ENCODE measurements around the gene PLA2G4A.
A peak's percentile ranks its signal among the peaks of the same experiment; 100 is the strongest.
"Not testable (repeated sequence)": the region's sequence is repeated elsewhere in the genome, so short reads cannot be mapped to it uniquely, and the experiment has no call there.

The PLA2G4A gene

DNA sequence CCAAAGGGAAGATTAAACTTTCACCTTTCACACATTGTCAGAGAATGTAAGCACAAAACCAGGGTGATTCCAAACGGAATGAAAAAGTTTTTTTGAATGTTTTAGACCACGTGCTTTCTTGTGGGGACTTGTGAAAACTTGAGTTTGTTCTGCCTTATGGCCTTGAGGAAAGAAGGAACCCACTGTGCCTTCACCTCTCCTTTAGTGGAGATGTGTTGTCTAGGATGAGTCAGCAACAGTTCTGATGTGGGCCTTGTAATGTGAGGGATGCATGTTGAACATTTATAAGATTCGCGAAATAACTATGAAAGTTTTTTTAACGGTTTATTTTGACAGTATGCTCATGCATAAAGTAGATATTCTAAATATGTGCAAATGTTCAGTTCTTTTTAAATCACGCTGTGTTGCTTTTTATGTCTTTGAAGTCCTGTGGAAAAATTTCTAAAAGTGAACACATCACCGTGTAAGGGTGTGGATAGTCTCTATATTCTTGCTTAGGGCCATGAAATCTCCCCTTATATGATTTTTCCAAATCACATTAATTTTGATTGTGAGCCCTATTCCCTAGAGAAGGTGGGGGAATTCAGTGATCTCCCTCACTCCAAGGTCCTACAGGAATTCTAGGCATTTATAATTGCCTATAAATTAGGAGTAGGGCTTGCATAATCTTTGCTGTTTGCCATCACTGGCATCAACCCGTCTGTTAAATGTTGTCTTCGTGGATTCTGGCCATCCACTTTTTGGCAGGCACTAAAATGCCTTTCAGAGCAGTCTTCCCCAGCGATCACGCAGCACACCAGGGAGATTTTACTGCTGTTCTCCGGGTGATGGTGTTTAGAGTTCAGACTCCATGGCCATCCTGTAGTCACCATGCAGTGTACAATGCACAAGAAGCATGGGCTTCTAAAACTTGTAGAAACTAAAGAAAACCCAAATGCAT is 47.4 kb downstream of the PLA2G4A start:
- no peak for DNase-seq

DNA sequence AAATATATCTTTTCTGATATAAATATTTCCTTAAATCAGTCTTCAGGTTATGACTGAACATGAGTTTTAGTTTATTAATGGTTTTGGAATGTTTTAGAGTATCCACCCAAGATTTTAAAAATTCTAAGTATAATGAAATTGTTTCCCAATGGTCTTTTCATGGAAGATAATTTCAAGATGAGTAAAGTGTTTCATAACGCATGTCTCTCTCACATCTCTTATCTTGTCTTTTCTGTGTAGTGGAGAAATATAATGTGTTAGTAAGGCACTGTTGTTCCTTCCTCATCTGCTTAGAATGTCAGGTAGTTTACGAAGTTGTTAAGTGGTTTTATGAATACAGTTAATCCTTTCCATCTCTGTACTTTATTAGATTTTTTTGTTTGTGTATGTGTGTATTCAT is 49.6 kb downstream of the PLA2G4A start:
- no peak for DNase-seq

GRCh38 chr1:186880982-186881381 is 52.2 kb downstream of the PLA2G4A start:
- no peak for DNase-seq

GRCh38 chr1:186882372-186883134 is 53.8 kb downstream of the PLA2G4A start:
- no peak for DNase-seq

DNA sequence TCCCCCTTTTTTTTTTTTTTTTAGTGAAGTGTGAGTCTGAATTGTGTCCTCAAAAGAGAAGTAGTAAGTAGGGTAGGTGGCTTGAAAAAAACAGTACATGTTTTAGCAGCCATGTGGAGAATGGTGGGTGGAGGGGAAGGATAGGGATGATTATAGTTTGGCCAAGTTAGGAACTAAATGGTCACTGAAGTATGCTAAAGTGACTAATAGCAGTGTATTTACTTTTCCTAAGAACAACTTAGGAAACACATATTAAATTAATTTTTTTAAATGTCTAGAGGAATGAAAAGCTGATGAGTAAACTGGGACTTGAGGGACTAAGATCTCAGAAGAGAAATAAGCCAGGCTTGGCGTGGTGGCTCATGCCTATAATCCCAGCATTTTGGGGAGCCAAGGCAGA is 55.5 kb downstream of the PLA2G4A start:
- no peak for DNase-seq

- no peak for DNase-seq
These were observed 58.5 kb downstream of the PLA2G4A start for GRCh38 chr1:186887203-186887602.

- DNase-seq = no peak
These were observed 59.6 kb downstream of the PLA2G4A start for GRCh38 chr1:186888367-186888766.

DNA sequence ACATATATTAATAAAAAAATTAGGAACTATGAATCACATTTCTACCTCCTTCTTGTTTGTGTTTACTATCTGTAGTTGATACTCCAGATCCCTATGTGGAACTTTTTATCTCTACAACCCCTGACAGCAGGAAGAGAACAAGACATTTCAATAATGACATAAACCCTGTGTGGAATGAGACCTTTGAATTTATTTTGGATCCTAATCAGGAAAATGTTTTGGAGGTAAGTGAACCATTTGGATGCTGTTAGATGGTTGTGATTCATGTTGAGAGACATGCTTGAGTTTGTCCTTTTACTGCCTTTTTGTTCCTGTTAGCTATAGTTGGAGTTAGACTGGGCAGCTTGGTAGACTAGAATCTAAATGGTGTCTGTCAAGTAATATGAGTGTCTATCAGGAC is 64.2 kb downstream of the PLA2G4A start:
- no peak for DNase-seq

GRCh38 chr1:186894415-186894814 is 65.7 kb downstream of the PLA2G4A start:
- DNase-seq = no peak

- no peak for DNase-seq
These were observed 67.5 kb downstream of the PLA2G4A start for GRCh38 chr1:186896211-186896610.

- DNase-seq = no peak
These were observed 68.3 kb downstream of the PLA2G4A start for GRCh38 chr1:186897008-186897407.

DNA sequence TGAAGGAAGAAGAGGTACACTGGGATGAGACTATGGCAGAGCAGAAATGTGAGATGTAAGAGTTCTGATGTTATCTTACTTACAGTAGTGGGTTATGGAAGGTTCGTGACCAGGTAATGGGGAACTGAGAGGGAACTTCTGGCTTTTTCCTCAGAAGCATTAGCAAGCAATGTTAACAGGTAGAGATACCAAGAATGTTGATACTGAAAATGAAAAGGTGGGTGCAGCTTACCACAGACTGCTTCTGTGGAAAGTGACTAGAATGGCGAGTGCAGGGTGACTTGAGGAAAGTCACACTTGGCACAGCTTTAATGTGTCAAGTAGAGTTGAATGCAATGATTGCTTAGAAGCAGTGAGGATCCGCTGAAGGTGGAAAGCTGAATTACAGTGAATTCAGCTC is 70.8 kb downstream of the PLA2G4A start:
- DNase-seq = no peak

DNA sequence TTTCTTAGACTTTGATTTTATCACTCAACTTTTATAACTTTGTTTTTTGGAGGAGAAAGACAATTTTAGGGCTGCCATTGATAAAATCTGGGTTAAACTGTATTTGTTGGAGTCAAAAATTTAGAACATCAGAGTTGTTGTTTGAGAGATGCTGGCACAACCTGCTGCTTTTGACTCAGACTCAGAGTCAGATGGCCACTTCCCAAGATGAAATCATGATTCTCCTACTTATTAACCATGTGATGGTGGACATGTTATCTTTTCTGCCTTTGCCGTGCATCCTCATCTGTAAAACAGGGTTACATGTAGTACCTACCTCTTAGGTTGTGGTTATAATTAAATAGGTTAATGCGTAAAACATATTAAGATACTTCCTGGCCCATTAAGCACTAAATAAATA is 71.2 kb downstream of the PLA2G4A start:
- DNase-seq = no peak

GRCh38 chr1:186900539-186901237 is 71.9 kb downstream of the PLA2G4A start:
- no peak for DNase-seq

GRCh38 chr1:186901631-186902030 is 72.9 kb downstream of the PLA2G4A start:
- no peak for DNase-seq

DNA sequence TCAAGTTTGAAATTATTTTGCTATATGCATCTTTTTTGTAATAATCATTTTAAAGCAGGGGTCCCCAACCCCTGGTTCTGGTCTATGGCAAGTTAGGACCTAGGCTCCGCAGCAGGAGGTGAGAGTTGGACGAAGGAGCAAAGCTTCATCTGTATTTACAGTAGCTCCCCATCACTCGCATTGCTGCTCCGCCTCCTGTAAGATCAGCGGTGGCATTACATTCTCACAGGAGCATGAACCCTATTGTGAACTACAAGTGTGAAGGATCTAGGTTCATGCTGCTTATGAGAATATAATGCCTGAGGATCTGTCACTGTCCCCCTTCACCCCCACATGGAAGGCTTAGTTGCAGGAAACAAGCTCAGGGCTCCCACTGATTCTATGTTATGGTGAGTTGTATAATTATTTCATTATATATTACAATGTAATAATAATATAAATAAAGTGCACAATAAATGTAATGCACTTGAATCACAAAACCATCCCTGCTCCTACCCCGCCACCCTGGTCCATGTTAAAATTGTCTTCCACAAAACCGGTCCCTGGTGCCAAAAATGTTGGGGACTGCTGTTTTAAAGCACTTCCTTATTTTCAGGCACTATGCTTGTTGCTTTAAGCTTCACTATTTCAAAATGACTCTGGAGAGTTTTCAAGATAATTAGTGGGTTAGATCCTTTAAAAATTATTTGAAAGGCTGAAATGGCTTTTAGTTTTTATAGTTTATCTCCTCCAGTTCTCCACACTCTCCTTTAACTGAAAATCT is 74.8 kb downstream of the PLA2G4A start:
- no peak for DNase-seq

GRCh38 chr1:186904361-186904760 is 75.6 kb downstream of the PLA2G4A start:
- no peak for DNase-seq

- no peak for DNase-seq
These were observed 76.8 kb downstream of the PLA2G4A start for GRCh38 chr1:186905561-186905960.

GRCh38 chr1:186915555-186915954 is 86.8 kb downstream of the PLA2G4A start:
- no peak for DNase-seq

GRCh38 chr1:186917106-186917786 is 88.5 kb downstream of the PLA2G4A start:
- peak; percentile 12 for DNase-seq

- DNase-seq = not testable (repeated sequence)
These were observed 92.6 kb downstream of the PLA2G4A start for GRCh38 chr1:186921386-186921785.

DNA sequence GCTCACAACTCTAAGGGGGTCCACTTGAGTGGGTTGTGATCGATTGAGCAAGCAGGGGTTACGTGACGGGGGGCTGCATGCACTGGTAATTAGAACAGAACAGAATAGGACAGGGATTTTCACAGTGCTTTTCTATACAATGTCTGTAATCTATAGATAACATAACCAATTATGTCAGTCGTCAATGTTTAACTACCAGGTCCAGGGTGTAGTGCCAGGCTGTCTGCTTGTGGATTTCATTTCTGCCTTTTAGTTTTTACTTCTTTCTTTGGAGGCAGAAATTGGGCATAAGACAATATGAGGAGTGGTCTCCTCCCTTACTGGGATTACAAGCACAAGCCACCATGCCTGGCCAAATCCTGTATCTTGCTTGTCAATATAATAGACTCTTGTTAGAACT is 94.1 kb downstream of the PLA2G4A start:
- not testable (repeated sequence) for DNase-seq
